GM21737 (cell line): ENCODE measurements around the gene TCN1.
A peak's percentile ranks its signal among the peaks of the same experiment; 100 is the strongest.
"Not testable (repeated sequence)": the region's sequence is repeated elsewhere in the genome, so short reads cannot be mapped to it uniquely, and the experiment has no call there.

ENCODE experiments used
- ATAC-seq: cut with Tn5 transposase; IDR thresholded peaks from one replicate; pipeline ENCODE4 v1.9.1; 2021; ENCODE audit warnings: mild to moderate bottlenecking, moderate library complexity; ENCODE audit not compliant: unreplicated experiment

The TCN1 gene

DNA sequence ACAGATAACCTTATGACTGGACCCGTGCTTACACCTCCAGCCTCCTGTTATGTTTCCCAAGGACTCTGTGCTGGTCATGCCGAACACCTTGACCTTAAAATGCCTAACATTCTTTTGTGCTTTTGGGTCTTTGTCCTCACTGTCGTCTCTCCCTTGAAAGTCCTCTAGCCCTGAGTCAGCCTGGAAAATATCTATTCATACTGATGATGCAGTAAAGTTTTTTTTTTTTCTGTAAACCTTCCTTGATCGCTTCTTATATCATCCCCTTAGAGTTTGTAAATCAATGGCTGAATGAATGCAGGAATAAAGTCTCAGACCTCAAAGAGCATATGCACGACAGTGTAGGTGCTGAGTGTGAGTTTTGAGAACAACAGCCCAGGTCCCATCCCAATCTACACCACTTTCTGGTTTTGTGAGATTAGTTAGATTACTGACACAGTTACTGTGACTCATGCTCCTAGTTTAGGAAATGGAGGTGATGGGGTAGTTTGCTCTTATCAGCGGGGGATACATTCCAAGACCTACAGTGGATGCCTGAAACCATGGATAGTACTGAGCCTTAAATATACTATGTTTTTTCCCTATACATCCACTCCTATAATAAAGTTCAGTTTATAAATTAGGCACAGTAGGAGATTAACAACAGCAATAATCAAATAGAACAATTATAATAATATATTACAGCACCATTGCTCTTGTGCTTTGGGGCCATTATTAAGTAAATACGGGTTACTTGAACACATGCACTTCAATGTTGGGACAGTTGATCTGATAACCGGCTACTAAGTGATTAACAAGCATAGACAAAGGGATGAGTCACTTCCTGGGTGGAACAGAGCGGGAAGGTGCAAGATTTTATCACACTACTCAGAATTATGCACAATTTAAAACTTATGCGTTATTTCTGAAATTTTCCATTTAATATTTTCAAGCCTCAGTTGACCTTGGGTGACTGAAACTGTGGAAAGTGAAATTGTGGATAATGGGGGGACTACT, 8.6 kb downstream of the TCN1 start:
- no peak for ATAC-seq

DNA sequence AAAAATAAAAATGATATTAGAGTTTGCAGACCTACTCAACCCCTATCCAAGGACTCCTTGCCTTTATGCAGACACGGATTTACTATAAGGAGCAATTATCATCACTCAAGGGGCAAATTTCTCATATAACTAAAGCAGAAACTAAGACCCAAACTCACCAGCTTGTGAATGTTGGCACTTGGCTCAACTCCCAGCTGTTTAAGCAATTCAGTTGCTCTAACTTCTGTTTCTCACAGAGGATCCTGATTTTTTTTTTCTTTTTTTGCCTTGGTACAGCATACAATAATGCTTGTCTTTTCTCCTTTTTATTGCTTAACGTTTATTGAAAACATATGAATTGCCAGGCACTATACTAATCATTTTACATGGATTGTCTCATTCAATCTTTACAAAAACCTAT, 11.4 kb downstream of the TCN1 start:
- ATAC-seq: no peak

DNA sequence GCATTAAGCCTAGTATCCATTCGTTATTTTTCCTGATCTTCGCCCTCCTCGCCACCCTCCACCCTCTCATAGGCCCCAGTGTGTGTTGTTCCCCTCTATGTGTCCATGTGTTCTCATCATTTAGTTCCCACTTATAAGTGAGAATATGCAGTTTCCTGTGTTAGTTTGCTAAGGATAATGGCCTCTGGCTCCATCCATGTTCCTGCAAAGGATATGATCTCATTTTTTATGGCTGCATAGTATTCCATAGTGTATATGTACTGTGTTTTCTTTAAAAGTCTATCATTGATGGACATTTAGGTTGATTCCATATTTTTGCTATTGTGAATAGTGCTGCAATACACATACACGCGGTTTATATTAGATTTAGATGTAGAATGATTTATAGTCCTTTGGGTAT, 14.9 kb downstream of the TCN1 start:
- ATAC-seq: not testable (repeated sequence)

DNA sequence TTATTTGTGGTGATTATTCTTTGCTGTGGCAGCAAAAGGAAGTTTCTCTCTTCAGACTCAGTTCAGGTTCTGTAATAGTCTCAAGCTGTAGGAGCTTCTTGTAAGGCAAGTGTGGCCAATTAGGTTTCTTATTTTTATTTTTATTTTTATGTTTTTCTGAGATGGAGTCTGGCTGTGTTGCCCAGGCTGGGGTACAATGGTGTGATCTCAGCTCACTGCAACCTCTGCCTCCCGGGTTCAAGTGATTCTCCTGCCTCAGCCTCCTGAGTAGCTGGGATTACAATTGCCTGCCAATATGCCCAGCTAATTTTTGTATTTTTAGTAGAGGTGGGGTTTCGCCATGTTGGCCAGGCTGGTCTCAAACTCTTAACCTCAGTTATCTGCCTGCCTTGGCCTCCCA, 16.7 kb downstream of the TCN1 start:
- not testable (repeated sequence) for ATAC-seq

DNA sequence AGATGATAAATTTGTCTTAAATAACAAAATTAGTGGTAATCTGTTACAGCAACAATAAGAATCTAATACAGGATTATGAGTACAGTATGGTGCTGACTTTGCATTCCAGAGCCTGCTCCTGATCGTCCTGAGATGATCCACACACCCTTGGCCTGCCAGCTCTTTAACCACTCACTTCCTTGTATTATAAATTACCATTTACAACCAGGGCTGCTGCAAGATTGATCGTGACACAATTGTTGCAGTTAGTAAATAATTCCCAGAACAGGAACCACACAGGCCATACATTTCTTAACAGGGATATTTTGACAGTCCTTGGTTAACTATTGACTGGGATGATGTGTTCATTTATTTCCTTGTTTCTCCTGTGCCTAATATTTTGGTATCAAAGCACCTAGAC, 17.2 kb downstream of the TCN1 start:
- no peak for ATAC-seq

DNA sequence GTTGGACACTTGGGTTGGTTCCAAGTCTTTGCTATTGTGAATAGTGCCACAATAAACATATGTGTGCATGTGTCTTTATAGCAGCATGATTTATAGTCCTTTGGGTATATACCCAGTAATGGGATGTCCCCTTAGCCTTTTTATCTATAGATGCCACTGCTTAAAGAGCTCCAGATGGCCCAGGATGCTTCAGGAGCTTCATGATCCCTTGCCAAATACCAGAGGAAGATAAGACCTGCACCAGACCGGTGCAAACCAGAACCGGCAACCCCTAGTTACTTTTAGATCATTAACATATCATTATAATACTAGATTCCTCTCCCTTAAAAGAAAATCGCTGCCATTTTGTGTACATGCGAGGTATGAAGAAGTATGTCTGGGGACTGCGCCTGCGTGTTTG, 17.8 kb downstream of the TCN1 start:
- not testable (repeated sequence) for ATAC-seq

DNA sequence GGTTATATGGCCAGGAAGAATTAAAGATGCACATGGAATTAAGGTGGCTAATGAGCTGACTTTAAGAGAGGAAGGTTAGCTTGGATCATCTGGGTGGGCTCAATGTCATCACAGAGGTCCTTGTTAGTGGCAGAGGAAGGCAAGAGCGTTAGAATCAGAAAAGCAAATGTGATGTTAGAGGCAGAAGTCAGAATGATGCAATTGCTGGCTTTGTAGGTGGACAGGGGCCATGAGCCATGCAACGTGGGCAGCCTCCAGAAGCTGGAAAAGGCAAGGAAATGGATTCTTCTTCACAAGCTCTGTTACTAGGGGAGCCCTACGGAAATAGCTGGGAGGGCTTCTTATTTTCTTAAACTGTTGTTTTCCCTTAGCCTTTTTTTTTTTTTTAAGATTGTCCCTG, 18.7 kb downstream of the TCN1 start:
- no peak for ATAC-seq

DNA sequence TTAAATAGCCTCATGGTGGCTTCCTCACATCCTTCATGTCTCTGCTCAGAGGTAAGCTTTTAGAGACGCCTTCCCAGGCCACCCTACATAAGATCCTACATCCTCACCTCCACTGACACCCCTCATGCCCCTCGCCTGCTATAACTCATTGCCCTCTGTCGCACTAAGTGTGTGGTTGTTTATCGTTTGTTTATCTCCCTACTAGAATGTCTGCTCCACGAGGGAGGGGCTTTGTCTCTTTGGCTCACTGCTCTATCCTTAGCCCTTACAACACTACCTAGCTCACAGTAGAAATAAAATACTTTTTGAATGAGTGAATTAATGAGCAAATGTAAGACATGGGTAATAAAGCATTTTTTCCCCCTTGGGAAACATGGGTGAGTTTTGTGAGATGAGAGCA, 19.7 kb downstream of the TCN1 start:
- no peak for ATAC-seq

DNA sequence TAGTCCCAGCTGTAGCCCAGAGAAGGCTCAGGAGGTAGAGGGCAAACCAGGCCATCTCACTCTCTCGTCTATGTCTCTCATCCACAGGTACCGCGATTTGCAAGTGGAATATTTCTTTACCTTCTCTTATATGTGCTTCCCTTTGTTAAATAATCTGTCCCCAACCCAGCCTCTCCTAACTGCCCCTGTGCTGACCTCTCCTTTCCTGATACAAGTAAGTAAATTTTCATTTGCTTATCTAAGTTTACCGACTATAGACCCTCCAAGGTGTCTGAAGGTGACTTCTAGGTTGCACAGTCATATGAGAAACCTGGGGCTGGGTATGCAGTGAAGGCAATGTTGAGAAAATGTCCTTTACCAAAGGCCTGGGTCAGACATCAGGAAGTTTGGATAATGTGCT, 20.9 kb downstream of the TCN1 start, which contains the start of gene CBLIF:
Gene CBLIF (minus strand): TSS at position 101 of the 400 bp plus-strand sequence. CDS start 46 bp downstream, at position 55.
- no peak for ATAC-seq

DNA sequence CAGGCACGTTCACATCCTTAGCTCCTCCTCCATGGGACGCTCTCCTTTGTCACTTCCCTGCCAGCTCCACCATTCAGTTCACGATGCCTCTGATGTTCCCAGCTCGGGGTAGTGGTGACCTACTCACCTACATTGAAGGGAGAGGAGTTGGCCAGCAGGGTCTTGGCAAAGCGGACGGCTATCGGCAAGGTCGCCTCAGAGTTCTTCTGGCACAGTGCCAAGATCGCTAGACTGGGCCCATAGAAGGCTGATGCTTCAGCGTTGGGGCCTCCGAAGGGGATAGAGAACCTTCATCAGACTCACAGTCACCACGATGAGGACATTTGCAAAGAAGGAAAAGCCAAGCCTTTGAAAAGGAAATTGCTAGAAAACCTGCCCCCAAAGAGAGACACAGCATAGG, 24.0 kb downstream of the TCN1 start:
- no peak for ATAC-seq

DNA sequence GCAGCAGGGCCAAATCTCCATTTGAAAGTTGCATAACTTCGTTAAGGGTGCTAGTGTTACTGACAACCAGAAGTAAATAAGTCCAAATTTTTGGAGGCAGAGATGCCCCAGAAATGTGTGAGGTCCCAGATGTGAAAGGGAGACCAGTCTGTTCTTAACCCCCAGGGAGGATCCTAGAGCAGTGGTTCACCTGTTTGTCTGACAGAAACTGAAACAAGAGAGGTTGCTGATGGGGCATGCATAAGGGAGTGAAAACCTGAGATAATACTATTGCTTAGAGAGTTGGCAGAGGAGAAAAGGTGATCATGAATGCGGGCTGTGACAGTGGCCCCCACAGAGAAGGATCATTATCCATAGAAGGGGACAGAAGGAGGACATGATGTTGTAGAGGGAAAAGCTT, 24.8 kb downstream of the TCN1 start:
- ATAC-seq: no peak

DNA sequence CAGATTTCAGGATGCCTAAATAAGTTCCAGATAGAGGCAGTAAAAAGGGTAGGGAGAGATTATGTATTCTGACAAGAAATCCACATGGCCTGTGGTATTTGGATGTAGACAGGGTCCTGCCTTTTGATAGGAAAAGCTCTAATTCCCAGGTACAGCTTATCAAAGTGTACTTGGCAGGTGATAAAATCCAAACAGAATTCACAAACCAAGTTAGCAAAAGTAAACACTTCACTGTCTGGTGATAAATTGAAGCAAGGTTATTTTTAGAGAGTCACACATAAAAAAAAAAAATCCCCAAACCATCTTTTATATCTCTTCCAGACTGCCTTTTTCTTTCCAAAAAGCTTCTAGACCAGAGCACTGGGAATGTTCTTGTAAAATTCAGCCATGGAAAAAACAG, 26.7 kb downstream of the TCN1 start:
- no peak for ATAC-seq

DNA sequence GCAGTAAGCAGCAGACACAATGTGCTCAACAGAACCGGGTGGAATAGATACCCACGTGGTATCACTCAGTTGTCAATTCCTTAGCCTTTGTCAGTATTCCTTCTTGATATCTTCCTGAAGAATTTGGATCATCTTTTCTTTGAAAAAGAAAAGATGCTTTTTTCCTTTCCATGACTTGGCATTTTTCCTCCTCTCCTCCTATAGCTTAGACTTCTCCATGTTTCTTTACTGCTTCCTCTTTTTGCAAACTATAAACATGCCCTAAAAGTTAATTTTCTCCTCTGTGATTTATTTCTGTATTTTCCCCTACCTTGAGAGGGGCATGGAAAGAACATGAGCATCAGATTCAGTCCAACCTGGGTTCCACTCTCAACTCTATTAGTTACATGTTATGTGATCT, 32.7 kb downstream of the TCN1 start:
- ATAC-seq: no peak

DNA sequence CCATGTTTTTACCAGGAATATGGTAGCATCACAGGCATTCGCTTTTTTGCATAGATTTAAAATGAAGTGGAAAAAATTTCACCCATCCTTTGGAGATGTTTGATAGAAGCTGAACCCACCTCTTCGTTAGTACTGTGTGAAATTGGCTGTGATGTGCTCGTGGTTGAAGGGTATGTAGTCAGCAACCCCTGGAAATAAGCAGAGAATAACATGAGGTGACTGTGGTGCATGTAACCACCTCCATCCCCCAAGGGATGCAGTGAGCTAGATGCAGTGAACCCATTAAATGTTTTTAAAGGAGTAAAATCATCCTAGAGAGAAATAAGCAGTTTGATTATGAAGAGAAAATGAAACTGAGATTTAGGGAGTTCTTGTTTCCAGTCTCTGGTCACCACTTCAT, 36.9 kb downstream of the TCN1 start:
- ATAC-seq: no peak

DNA sequence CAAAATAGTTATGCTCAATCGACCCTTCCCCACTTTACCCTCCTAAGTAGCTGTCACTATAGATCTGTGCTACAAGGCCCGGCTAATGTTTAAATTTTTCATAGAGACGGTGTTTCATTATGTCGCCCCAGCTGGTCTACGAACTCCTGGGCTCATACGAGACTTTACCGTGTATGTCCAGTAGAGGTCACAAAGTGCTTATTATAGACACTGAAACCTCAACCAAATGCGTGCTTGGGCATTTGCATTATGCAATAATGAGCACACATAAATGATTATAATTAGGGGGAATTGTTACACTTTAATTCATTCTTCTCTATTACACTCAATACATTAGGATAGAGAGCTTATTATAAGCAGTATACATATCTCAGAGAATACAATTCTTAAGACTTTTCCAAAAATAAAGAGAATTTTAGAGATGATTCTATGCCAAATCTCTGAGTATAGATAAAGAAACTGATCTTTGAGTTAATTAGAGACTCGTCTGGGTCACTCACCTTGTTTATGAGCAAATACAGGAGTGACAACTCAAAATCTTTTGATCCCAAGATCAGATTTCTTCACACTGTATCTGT, 43.2 kb downstream of the TCN1 start:
- peak; percentile 79 for ATAC-seq

DNA sequence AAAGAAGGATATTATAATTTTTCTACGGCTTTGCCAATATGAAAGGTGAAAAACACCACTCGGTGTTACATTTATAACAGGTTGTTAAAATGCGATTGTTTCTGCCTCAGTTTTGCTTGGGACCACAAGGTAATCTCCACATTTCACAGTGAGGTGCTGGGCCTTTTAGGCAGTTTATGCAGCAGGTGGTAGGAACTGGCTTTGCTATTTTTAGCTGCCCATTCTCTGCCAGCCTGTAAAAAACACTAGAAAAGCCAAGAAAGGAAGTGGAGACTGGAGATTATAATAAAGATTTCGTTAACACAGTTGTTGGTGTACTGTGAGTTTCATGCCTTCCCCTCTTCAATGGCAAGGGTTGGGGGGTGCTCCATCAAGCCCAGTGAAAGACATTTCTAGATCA, 47.7 kb downstream of the TCN1 start:
- ATAC-seq: no peak

DNA sequence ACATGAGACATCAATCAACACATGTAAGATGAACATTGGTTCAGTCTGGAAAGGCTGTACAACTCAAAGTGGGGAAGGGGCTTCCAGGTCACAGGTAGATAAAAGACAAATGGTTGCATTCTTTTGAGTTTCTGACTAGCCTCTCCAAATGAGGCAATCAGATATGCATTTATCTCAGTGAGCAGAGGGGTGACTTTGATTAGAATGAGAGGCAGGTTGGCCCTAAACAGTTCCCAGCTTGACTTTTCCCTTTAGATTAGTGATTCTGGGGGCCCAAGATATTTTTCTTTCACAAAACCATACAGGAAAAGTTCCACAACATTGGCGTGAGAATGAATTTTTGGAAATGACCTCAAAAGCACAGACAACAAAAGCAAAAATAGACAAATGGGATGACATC, 49.9 kb downstream of the TCN1 start:
- not testable (repeated sequence) for ATAC-seq

DNA sequence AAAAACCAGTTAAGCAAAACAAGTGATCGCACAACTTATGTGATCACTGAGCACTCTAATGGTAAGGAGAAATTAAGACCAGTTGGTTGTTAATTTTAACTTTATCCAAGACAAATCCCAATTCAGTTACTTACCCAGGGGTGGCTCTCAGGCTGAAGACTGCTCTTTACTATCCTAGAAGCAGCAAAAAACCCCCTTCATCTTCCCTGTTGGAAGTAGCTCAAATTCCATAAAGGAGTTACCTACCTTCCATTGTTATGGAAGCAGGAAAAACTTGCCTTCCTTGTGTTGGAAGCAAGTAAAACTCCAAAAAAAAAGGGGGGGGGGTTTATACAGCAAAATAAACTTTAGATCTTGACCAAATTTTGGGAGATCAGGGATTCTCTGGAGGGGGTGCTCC, 50.5 kb downstream of the TCN1 start:
- no peak for ATAC-seq

DNA sequence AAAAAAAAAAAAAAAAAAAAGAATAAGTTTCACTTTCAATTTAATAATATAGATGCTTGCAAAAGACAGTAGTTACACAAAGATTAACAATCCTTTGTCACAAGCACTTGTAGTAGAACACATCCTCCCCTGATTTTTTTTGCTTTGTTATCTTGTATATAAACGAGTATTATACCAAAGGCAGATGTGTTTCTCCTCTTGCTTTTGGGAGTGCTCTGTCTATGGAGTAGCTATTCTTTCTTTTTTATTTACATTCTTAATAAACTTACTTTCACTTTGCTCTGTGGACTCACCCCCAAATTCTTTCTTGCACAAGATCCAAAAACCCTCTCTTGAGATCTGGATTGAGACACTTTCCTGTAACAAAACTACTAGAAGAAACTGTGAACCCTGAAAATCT, 52.3 kb downstream of the TCN1 start:
- no peak for ATAC-seq

DNA sequence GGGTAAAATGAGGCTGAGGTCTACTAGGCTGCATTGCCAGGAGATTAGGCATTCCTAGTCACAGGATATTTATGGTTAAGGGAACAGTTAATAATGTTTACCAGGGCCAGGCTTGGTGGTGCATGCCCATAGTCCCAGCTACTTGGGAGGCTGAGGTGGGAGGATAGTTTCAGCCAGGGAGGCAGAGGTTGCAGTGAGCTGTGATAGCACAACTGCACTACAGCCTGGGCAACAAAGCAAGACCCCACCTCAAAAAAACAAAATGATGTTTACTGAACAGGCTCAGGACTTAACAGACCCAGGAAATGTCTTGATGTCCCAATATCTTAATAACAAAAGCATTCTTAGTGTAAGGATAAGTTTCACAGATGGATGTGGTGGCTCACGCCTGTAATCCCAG, 52.9 kb downstream of the TCN1 start:
- ATAC-seq: no peak

DNA sequence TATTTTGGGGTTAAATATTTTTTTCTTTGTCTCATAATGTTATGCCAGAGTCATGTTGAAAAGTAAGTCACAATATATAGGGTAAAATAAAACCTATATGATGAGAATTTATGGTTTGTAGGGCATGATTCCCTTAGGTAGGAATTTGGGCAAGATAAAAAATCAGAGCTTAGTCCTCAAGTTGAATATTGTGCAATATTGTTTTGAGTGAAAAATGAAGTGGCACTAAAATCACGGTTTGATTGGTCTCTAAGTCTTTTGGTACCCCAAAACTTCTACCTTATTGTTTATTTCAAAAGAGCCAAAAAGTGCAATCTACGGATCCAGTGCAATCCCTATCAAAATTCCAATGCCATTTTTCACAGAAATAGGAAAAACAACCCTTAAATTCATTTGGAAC, 54.1 kb downstream of the TCN1 start:
- ATAC-seq: no peak

DNA sequence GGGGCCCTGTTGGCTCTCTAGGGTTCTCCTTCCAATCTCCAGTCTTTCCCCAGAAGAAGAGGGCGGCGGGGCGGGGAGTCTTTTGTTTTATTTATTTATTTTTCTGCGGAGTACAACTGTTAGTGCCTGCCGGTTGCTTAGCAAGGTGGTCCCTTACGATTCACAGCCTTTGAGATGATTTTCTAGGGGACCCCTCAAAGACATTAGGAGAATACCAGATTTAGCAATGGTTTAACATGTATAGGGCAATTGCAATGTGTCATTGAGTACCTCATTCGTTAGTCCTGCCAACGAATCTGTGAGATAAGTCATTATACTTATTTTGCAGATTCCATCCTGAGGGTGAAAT, 55.4 kb downstream of the TCN1 start:
- no peak for ATAC-seq
